ENCODE measurements around the gene UBE2F. TPM values are rescaled to one million over a fixed set of nuclear protein-coding genes. Genes with fewer than 3 reads are reported as not detected.
"Not testable (repeated sequence)": the region's sequence is repeated elsewhere in the genome, so short reads cannot be mapped to it uniquely, and the experiment has no call there.

UBE2F gene
- total RNA-seq, 2 donors from 2014 or later = 58.3 to 59.2 TPM

GRCh38 chr2:237964194-237964577 lies 2.6 kb upstream of the UBE2F start:
- no peak overlapping the region for H3K9ac ChIP-seq (ENCODE audit: extremely low read depth, low read length, poor library complexity, severe bottlenecking)
- 93 to 94% methylated on average over 7 of the region's 7 CpGs for WGBS, 2 experiments (ENCODE audit: insufficient coverage in 1 of 2, insufficient read length in 1 of 2)
- DNase-seq = no peak
- no peaks in the 10 kb centered on the region for H3K36me3 ChIP-seq (ENCODE audit: control insufficient read depth, insufficient read depth, low read length)
- H3K36me3 Mint-ChIP-seq (ENCODE audit: low read depth) = no peaks in the 10 kb centered on the region
- no peak overlapping the region for H3K27ac Mint-ChIP-seq
- peaks cover 12% of the 10 kb centered on the region for H3K9me3 Mint-ChIP-seq
- H3K27ac ChIP-seq (ENCODE audit: low read depth, low read length) = no peak overlapping the region
- H3K27me3 ChIP-seq (ENCODE audit: control insufficient read depth, insufficient read depth, low read length, poor library complexity, severe bottlenecking) = no peaks in the 10 kb centered on the region
- TF ChIP-seq, protein P1, sequence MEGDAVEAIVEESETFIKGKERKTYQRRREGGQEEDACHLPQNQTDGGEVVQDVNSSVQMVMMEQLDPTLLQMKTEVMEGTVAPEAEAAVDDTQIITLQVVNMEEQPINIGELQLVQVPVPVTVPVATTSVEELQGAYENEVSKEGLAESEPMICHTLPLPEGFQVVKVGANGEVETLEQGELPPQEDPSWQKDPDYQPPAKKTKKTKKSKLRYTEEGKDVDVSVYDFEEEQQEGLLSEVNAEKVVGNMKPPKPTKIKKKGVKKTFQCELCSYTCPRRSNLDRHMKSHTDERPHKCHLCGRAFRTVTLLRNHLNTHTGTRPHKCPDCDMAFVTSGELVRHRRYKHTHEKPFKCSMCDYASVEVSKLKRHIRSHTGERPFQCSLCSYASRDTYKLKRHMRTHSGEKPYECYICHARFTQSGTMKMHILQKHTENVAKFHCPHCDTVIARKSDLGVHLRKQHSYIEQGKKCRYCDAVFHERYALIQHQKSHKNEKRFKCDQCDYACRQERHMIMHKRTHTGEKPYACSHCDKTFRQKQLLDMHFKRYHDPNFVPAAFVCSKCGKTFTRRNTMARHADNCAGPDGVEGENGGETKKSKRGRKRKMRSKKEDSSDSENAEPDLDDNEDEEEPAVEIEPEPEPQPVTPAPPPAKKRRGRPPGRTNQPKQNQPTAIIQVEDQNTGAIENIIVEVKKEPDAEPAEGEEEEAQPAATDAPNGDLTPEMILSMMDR (conservative IDR thresholded peaks at IDR 0.05) = no peak
- H3K9me3 ChIP-seq (ENCODE audit: control insufficient read depth, low read length) = peaks cover 15% of the 10 kb centered on the region
- H3K4me1 Mint-ChIP-seq = peaks cover 13% of the 10 kb centered on the region
- H3K27me3 Mint-ChIP-seq (ENCODE audit: insufficient read depth) = peaks cover 13% of the 10 kb centered on the region
- H3K4me3 ChIP-seq (ENCODE audit: low read length) = no peak overlapping the region
- no peak overlapping the region for H3K4me3 Mint-ChIP-seq
- no peaks in the 10 kb centered on the region for H3K4me1 ChIP-seq (ENCODE audit: control insufficient read depth, insufficient read depth, low read length)

DNA sequence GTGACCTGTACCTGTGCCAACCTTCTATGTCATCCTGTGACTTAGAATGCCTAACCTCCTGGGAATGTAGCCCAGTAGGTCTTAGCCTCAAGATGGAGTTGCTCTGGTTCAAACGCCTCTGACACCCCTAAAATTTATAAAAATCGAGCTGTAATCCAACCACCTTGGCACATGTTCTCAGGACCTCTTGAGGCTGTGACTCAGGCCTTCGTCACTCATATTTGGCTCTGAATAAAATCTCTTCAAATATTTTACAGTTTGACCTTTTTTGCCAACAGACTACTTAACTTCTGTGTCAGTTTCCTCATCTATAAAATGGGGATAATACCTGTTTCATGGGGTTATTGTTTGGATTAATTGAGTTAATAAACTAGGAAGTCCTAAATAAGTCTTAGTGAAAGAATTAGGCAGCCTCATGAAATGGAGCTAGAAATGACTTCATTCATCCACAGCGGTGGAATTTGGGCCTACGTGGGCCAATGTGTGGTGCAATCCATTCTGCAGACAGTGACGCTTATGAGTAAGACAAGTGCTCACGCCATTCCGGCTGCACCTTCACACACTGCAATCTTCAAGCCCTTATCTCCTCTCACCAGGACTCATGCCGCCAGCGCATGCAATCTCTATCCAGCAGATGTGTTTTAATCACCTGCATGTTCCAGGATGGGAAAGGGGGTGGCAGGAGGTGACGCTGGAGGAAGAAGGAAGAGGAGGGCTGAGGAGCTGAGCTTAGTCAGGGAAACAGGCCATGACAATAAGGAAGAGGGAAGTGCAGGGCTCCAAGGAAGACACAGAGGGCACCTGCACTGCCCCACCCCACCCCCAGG lies 2.0 kb upstream of the UBE2F start:
- no peaks in the 10 kb centered on the region for H3K36me3 ChIP-seq (ENCODE audit: control insufficient read depth, insufficient read depth, low read length)
- Mint-ChIP-seq H3K27ac (no peak overlapping the region), H3K27me3 (ENCODE audit: insufficient read depth) (peaks cover 13% of the 10 kb centered on the region), H3K9me3 (peaks cover 12% of the 10 kb centered on the region), H3K36me3 (ENCODE audit: low read depth) (no peaks in the 10 kb centered on the region), H3K4me1 (peaks cover 19% of the 10 kb centered on the region), H3K4me3 (no peak overlapping the region)
- H3K4me1 ChIP-seq (ENCODE audit: control insufficient read depth, insufficient read depth, low read length) = no peaks in the 10 kb centered on the region
- TF ChIP-seq, protein P1 (conservative IDR thresholded peaks at IDR 0.05) = no peak
- no peak for DNase-seq
- no peak overlapping the region for H3K27ac ChIP-seq (ENCODE audit: low read depth, low read length)
- peaks cover 15% of the 10 kb centered on the region for H3K9me3 ChIP-seq (ENCODE audit: control insufficient read depth, low read length)
- no peak overlapping the region for H3K4me3 ChIP-seq (ENCODE audit: low read length)
- H3K9ac ChIP-seq (ENCODE audit: extremely low read depth, low read length, poor library complexity, severe bottlenecking) = no peak overlapping the region
- H3K27me3 ChIP-seq (ENCODE audit: control insufficient read depth, insufficient read depth, low read length, poor library complexity, severe bottlenecking) = no peaks in the 10 kb centered on the region
- WGBS, 2 experiments (ENCODE audit: insufficient coverage in 1 of 2, insufficient read length in 1 of 2) = 93 to 94% methylated on average over 6 to 11 of the region's 11 CpGs

DNA sequence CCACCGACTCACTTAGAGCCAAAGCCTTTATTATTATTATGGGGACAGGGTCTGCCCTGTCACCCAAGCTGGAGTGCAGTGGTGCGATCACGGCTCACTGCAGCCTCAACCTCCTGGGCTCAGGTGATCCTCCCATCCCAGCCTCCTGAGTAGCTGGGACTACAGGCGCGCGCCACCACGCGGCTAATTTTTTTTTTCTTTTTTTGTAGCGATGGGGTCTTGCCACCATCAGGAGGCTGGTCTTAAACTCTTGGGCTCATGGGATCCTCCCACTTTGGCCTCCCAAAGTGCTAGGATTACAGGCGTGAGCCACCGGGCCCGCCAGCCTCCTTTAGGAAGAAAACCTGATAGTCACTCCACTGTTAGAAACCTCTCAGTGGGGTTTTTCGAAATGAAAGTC lies 970 bp upstream of the UBE2F start:
- Mint-ChIP-seq H3K4me1 (peaks cover 22% of the 10 kb centered on the region), H3K4me3 (peak overlapping the region; percentile 77), H3K9me3 (peaks cover 12% of the 10 kb centered on the region), H3K27me3 (ENCODE audit: insufficient read depth) (peaks cover 11% of the 10 kb centered on the region)
- DNase-seq; H3K4me1 ChIP-seq (ENCODE audit: control insufficient read depth, insufficient read depth, low read length); H3K9ac ChIP-seq (ENCODE audit: extremely low read depth, low read length, poor library complexity, severe bottlenecking); H3K36me3 ChIP-seq (ENCODE audit: control insufficient read depth, insufficient read depth, low read length); H3K27me3 ChIP-seq (ENCODE audit: control insufficient read depth, insufficient read depth, low read length, poor library complexity, severe bottlenecking); H3K27ac Mint-ChIP-seq; H3K27ac ChIP-seq (ENCODE audit: low read depth, low read length); H3K36me3 Mint-ChIP-seq (ENCODE audit: low read depth): not testable (repeated sequence)
- WGBS, 2 experiments (ENCODE audit: insufficient coverage in 1 of 2, insufficient read length in 1 of 2) = 91 to 96% methylated on average over 10 to 13 of the region's 13 CpGs
- peak overlapping the region; percentile 85 for H3K4me3 ChIP-seq (ENCODE audit: low read length)
- H3K9me3 ChIP-seq (ENCODE audit: control insufficient read depth, low read length) = peaks cover 15% of the 10 kb centered on the region
